Measurements from ENCODE around the gene PRR15L.
"Not testable (repeated sequence)": the region's sequence is repeated elsewhere in the genome, so short reads cannot be mapped to it uniquely, and the experiment has no call there.

Gene PRR15L

GRCh38 chr17:47989159-47989558 is 31.5 kb upstream of the PRR15L start:
- Histone ChIP-seq H3K9ac (ENCODE audit: low read length) (no peak overlapping the region), H3K4me2 (ENCODE audit: low read depth, low read length, poor library complexity, severe bottlenecking) (no peak overlapping the region), H3K4me3 (ENCODE audit: insufficient read depth, low read length, poor library complexity, severe bottlenecking) (no peak overlapping the region), H3K9me3 (ENCODE audit: insufficient read depth, low read length) (no peaks in the 10 kb centered on the region), H3F3A (ENCODE audit: insufficient read depth) (no peaks in the 10 kb centered on the region), H3K27me3 (ENCODE audit: low read length) (no peaks in the 10 kb centered on the region), H3K36me3 (ENCODE audit: low read length) (no peaks in the 10 kb centered on the region), H2AFZ (ENCODE audit: low read depth, low read length, severe bottlenecking) (no peak overlapping the region), H3K9me2 (replicated peaks; ENCODE audit: insufficient read depth, low read length) (no peaks in the 10 kb centered on the region), H3K79me2 (ENCODE audit: insufficient read depth, low read length) (no peaks in the 10 kb centered on the region), H3K27ac (ENCODE audit: low read depth, low read length) (no peak overlapping the region), H4K20me1 (ENCODE audit: low read depth, low read length) (no peaks in the 10 kb centered on the region)
- TF ChIP-seq EZH2phosphoT487 (conservative IDR thresholded peaks at IDR 0.05; ENCODE audit: low read length) (no peak), CTCF (IDR thresholded peaks at IDR 0.05; ENCODE audit: insufficient read depth, low read length, poor library complexity, severe bottlenecking) (no peak)

- H3K36me3 ChIP-seq (ENCODE audit: low read length); H2AFZ ChIP-seq (ENCODE audit: low read depth, low read length, severe bottlenecking); H3K4me3 ChIP-seq (ENCODE audit: insufficient read depth, low read length, poor library complexity, severe bottlenecking); H4K20me1 ChIP-seq (ENCODE audit: low read depth, low read length); H3K9me3 ChIP-seq (ENCODE audit: insufficient read depth, low read length); H3K27ac ChIP-seq (ENCODE audit: low read depth, low read length); H3K4me2 ChIP-seq (ENCODE audit: low read depth, low read length, poor library complexity, severe bottlenecking); H3K79me2 ChIP-seq (ENCODE audit: insufficient read depth, low read length); H3K9ac ChIP-seq (ENCODE audit: low read length); H3K9me2 ChIP-seq (replicated peaks; ENCODE audit: insufficient read depth, low read length); H3K27me3 ChIP-seq (ENCODE audit: low read length); H3F3A ChIP-seq (ENCODE audit: insufficient read depth): not testable (repeated sequence)
These were observed 30.8 kb upstream of the PRR15L start for GRCh38 chr17:47988445-47988844.

DNA sequence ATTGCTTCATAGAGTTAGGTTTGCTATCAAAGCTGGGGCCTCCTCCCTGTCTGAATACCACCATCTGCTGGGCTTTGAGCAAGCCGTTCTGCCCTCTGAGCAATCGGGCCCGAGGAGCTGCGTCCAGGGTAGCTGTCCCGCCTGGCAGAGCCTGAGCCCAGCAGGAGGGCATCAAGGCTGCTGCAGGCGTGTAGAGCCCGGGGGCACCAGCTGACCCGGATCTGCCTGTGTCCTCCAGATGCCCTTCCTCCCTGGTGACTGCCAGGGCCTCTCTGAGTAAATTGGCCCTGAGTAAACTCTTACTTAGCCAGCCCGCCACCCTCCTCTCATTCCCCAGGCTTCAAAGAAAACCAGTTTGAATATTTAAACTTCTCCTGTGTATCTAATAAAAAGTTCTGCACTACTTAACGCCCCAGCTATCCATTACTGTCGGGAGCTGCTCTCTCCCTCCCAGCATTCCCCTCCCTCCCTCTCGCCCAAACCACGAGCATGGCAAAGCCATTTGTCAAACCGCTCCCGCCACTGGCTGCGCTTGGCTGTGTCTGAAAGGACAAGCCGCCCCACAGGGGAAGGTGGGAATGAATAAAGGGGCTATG is 29.7 kb upstream of the PRR15L start:
- no peaks in the 10 kb centered on the region for H3K27me3 ChIP-seq (ENCODE audit: low read length)
- H3F3A ChIP-seq (ENCODE audit: insufficient read depth): no peaks in the 10 kb centered on the region
- no peak overlapping the region for H3K4me2 ChIP-seq (ENCODE audit: low read depth, low read length, poor library complexity, severe bottlenecking)
- no peaks in the 10 kb centered on the region for H3K79me2 ChIP-seq (ENCODE audit: insufficient read depth, low read length)
- TF ChIP-seq CTCF (IDR thresholded peaks at IDR 0.05; ENCODE audit: insufficient read depth, low read length, poor library complexity, severe bottlenecking) (no peak), EZH2phosphoT487 (conservative IDR thresholded peaks at IDR 0.05; ENCODE audit: low read length) (no peak)
- H3K4me3 ChIP-seq (ENCODE audit: insufficient read depth, low read length, poor library complexity, severe bottlenecking): no peak overlapping the region
- H3K36me3 ChIP-seq (ENCODE audit: low read length): no peaks in the 10 kb centered on the region
- no peaks in the 10 kb centered on the region for H3K9me2 ChIP-seq (replicated peaks; ENCODE audit: insufficient read depth, low read length)
- no peak overlapping the region for H3K27ac ChIP-seq (ENCODE audit: low read depth, low read length)
- no peaks in the 10 kb centered on the region for H3K9me3 ChIP-seq (ENCODE audit: insufficient read depth, low read length)
- H4K20me1 ChIP-seq (ENCODE audit: low read depth, low read length): no peaks in the 10 kb centered on the region
- no peak overlapping the region for H3K9ac ChIP-seq (ENCODE audit: low read length)
- no peak overlapping the region for H2AFZ ChIP-seq (ENCODE audit: low read depth, low read length, severe bottlenecking)

DNA sequence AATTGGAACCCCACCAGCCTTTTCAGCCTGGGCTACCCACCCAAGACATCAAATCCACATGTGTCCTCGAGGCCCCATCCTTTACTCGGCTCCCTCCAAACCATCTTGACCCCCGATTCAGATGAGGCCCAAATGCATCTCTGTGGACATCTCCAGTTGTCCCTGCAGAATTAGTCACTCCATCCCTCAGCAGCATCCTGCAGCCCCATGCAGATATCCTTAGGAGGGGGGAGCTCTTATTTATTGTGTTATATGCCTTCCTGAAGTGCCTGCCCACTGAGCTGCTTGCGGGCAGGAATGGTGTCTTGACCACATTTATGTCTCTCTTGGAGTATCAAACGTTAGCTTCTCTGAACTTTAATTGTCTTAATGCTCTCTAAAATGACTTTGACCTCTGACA is 28.8 kb upstream of the PRR15L start:
- Histone ChIP-seq H2AFZ (ENCODE audit: low read depth, low read length, severe bottlenecking) (no peak overlapping the region), H3K9me2 (replicated peaks; ENCODE audit: insufficient read depth, low read length) (no peaks in the 10 kb centered on the region), H3K36me3 (ENCODE audit: low read length) (no peaks in the 10 kb centered on the region), H3K9me3 (ENCODE audit: insufficient read depth, low read length) (no peaks in the 10 kb centered on the region), H3K9ac (ENCODE audit: low read length) (no peak overlapping the region), H3K27ac (ENCODE audit: low read depth, low read length) (no peak overlapping the region), H3K79me2 (ENCODE audit: insufficient read depth, low read length) (no peaks in the 10 kb centered on the region), H3K27me3 (ENCODE audit: low read length) (no peaks in the 10 kb centered on the region), H3F3A (ENCODE audit: insufficient read depth) (no peaks in the 10 kb centered on the region), H3K4me2 (ENCODE audit: low read depth, low read length, poor library complexity, severe bottlenecking) (no peak overlapping the region), H4K20me1 (ENCODE audit: low read depth, low read length) (no peaks in the 10 kb centered on the region), H3K4me3 (ENCODE audit: insufficient read depth, low read length, poor library complexity, severe bottlenecking) (no peak overlapping the region)
- no peak for TF ChIP-seq CTCF (IDR thresholded peaks at IDR 0.05; ENCODE audit: insufficient read depth, low read length, poor library complexity, severe bottlenecking)
- no peak for TF ChIP-seq EZH2phosphoT487 (conservative IDR thresholded peaks at IDR 0.05; ENCODE audit: low read length)

Measured in SU-DHL-6 (cell line).